GM18505 (cell line): ENCODE data around the gene NRDC.

Experiments used
- ATAC-seq: cut with Tn5 transposase; IDR thresholded peaks from one replicate; pipeline ENCODE4 v1.9.1; 2021; ENCODE audit not compliant: unreplicated experiment
- POLR2A ChIP-seq: IDR thresholded peaks from 4 replicates; pipeline ENCODE4 v1.6.1; 2011; ENCODE audit warnings: borderline replicate concordance; ENCODE audit not compliant: insufficient read depth, insufficient read length; ENCODE audit errors: extremely low read depth

The NRDC gene

GRCh38 chr1:51794868-51795267 lies 83.7 kb downstream of the NRDC start:
- TF ChIP-seq POLR2A = no peak
- ATAC-seq = no peak

- no peak for ATAC-seq
- no peak for TF ChIP-seq POLR2A
These were observed 84.3 kb downstream of the NRDC start for GRCh38 chr1:51794260-51794659.

GRCh38 chr1:51792864-51793263 lies 85.7 kb downstream of the NRDC start:
- ATAC-seq = no peak
- no peak for TF ChIP-seq POLR2A

GRCh38 chr1:51791888-51792287 lies 86.6 kb downstream of the NRDC start:
- no peak for ATAC-seq
- TF ChIP-seq POLR2A = peak; percentile 44

GRCh38 chr1:51790385-51790784 lies 88.1 kb downstream of the NRDC start:
- ATAC-seq = no peak
- no peak for TF ChIP-seq POLR2A

- no peak for TF ChIP-seq POLR2A
- no peak for ATAC-seq
These were observed 89.2 kb downstream of the NRDC start for GRCh38 chr1:51789342-51789741.

GRCh38 chr1:51788938-51789337 lies 89.6 kb downstream of the NRDC start:
- TF ChIP-seq POLR2A = no peak
- no peak for ATAC-seq

- no peak for TF ChIP-seq POLR2A
- ATAC-seq = no peak
These were observed 93.5 kb downstream of the NRDC start for GRCh38 chr1:51784997-51785421.

- ATAC-seq = no peak
These were observed 97.6 kb downstream of the NRDC start for GRCh38 chr1:51780927-51781326.

GRCh38 chr1:51776408-51776807 lies 102.1 kb downstream of the NRDC start:
- no peak for TF ChIP-seq POLR2A
- no peak for ATAC-seq

More at GRCh38 chr1:51780927-51781326, 97.6 kb downstream of the NRDC start:
- TF ChIP-seq POLR2A = no peak

GRCh38 chr1:51768971-51769588 lies 109.4 kb downstream of the NRDC start:
- ATAC-seq = no peak
- no peak for TF ChIP-seq POLR2A

- TF ChIP-seq POLR2A = no peak
- no peak for ATAC-seq
These were observed 117.2 kb downstream of the NRDC start for GRCh38 chr1:51761351-51761750.

- no peak for ATAC-seq
- TF ChIP-seq POLR2A = no peak
These were observed 117.7 kb downstream of the NRDC start for GRCh38 chr1:51760872-51761271.

- ATAC-seq = no peak
- TF ChIP-seq POLR2A = no peak
These were observed 120.2 kb downstream of the NRDC start for GRCh38 chr1:51758310-51758709.

- ATAC-seq = no peak
- no peak for TF ChIP-seq POLR2A
These were observed 122.2 kb downstream of the NRDC start for GRCh38 chr1:51756290-51756689.

- ATAC-seq = no peak
- TF ChIP-seq POLR2A = no peak
These were observed 123.1 kb downstream of the NRDC start for GRCh38 chr1:51755437-51755836.

GRCh38 chr1:51754666-51755065 lies 123.9 kb downstream of the NRDC start:
- no peak for TF ChIP-seq POLR2A
- ATAC-seq = no peak
